Kidney tubule cell (primary cell): ENCODE results near the gene TBC1D20.

Experiments
- DNase-seq: peaks from one replicate; pipeline ENCODE4 v3.0.0-alpha.2; 2018; ENCODE audit warnings: low spot score

TBC1D20 gene

DNA sequence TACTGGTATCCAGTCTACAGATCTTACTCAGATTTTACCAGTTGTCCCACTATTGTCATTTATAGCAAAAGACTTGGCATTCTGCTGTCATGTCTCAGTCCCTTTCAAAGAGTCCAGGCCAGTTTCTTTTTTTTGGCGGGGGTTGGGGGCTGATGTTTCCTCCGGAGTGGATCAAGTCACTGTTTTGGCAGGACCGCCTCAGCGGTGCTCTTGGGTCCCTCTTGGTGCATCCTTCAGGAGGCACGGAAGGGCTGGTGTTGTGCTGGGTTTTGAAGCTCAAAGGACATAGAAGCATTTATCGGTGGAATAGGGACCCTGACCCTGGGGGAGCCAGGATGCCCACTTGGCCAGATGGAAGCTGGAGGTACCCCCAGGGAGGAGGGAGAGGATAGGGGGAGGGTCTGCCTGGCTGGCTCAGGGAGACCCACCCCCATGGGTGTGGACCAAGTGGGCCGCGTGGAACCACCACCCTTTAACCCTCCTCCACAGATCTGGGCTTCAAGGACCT lies 43.4 kb downstream of the TBC1D20 start:
- DNase-seq: no peak

DNA sequence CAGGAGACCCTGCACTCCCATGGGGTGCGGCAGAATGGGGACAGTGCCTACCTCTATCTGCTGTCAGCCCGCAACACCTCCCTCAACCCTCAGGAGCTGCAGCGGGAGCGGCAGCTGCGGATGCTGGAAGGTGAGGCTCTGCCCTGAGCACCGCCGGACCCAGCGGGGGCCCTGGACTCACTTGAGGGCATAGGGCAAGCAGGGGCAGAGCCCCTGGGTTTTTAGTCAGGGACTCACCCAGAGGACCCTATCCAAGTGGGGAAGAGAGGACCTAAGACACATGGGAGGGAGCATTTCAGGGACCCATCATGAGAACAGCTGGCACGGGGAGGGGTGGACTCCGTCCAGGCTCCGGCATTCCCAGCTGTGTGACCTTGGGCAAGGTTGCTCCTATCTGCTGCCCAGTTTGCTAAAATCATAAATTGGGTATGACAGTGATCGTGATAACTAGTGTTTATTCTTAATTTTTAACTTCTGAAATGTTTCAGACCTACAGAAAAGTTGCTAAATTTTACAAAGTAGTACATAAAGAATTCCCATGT lies 44.5 kb downstream of the TBC1D20 start:
- no peak for DNase-seq

DNA sequence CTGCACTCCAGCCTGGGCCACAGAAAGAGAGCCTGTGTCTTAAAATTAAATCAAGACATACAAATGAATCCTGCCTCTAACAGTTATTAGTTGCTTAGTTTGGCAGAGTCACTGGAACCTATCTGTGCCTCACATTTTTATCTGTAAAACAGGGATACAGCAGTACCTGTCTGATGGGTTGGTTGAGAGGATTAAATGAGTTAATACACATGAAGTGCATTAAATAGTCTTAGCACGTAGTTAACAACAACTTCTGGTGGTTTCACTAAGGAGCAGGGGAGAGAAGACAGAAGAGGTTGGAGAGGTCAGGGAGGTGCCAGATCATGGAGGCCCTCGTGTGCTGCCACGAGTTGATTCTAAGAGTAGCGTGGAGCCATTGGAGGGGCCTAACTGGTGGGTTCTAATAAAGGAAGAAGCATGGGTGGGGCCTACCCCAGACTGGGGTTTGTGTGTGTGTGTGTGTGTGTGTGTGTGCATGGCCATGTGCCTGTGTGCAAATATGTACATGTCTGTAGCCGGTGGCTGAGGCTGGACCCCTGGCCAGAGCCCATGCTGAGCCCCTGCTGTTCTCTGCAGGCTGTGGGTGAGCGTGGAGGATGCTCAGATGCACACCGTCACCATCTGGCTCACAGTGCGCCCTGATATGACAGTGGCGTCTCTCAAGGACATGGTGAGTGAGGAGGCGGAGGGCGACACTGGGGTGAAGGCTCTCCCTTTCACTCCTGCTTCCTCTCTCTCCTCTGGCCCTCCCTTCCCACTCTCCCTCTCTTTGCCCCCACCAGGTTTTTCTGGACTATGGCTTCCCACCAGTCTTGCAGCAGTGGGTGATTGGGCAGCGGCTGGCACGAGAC lies 45.2 kb downstream of the TBC1D20 start:
- no peak for DNase-seq

DNA sequence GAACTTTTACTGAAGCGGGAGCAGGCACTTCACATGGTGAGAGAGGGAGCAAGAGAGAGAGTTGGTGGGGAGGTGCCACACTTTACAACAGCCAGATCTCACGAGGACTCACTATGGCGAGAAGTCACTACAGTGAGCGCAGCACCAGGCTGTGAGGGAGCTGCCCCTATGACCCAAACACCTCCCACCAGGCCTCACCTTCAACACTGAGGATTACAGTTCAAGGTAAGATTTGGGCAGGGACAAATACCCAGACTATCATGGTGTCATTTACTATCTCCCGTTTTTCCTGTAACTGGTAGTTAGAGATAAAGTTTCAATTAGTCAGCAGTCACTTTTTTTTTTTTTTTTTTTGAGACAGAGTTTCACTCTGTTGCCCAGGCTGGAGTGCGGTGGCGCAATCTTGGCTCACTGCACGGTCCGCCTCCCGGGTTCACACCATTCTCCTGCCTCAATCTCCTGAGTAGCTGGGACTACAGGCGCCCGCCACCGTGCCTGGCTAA lies 46.5 kb downstream of the TBC1D20 start:
- peak; percentile 38 for DNase-seq

DNA sequence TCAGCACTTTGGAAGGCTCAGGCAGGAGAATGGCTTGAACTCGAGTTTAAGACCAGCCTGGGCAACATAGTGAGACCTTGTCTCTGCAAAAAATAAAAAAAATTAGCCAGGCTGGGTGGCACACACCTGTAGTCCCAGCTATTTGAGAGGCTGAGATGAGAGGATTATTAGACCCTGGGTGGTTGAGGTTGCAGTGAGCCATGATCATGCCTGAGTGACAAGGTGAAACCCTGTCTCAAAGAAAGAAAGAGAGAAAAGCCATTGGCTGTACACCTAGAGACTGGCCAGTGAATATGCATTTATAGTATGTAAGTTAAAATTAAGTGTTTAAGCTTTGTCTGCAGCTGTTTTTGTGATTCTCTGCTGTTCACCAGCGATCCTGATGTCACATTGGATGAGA lies 48.2 kb downstream of the TBC1D20 start:
- no peak for DNase-seq

DNA sequence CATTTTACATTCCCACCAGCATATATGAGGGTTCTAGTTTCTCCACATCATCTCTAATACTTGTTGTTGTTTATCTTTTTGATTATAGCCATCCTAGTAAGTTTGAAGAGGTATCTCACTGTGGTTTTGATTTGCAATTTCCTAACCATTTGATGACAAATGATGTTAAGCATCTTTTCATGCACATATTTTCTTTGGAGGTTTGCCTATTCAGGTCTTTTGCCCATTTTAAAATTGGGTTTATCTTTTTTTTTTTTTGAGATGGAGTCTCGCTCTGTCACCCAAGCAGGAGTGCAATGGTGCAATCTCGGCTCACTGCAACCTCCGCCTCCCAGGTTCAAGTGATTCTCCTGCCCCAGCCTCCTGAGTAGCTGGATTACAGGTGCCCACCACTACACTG lies 50.3 kb downstream of the TBC1D20 start:
- no peak for DNase-seq

DNA sequence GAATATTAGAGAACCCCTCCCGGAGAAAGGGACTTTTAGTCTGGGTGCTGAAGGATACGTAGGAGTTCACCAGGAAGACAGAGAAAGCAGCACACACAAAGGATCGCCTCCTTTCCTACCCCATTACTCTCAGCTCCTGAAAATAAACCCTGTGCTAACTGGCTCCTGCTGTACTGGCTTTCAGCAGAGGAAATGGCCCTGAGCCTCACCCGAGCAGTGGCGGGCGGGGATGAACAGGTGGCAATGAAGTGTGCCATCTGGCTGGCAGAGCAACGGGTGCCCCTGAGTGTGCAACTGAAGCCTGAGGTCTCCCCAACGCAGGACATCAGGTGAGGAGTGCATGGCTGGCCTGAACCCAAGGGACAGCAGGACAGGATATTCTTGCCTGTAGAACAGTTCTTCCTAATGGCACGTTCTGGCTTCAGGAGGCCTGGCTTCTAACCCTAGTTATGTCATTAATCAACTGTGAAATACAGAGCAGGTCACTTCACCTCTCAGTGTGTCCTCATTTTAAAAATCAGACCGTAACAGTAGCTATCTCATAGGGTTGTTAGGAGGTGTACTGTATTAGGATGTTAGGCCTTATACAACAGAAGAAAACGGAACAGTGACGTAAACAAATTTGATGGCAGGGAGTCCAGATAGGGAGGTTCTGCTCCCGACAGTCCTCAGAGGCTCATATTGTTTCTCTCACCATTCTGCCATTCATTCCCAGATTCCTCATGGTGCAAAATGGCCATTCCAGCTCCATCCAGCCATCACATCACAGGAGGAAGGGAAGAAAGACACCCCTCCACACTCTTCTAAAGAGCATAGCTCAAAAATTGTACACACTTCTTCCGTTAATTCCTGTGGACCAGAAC lies 52.4 kb downstream of the TBC1D20 start:
- no peak for DNase-seq

DNA sequence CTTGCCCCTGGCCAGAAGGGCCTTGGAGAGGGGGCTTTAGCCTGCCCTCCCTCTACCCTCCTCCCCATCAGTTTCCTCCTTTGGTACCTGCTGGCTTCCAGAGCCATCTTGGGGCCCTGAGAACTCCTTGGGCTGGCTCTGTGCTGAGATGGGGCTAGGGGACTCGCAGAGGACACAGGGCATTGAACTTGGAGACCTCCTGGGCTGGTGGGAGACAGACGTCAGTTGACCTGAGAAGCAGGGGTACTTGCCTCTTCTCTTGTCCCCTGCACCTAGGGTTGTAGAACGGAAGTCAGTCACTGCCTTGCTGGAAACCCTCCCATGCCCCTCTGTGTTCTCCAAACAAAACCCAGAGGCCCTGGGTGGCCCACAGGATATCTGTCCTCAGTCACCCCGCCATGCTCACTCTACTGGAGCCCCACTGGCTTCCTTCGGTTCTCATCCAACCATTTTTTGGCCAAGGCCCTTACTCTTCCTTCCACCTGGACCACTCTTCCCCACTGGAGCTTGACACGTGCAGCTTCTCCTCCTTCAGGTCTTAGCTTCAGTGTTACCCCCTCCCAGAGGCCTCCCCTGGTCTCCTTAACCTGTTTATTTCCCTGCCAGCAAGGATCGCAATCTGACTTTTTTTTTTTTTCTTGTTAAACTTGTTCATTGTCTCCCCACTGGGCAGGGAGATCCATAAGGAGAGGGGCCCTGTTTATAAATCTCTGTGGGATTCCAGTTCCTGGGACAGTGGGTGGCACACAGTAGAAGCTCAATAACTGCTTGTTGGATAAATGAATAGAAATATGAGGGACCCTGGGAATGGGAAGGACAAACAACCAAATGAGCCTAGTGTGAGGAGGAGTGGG lies 53.3 kb downstream of the TBC1D20 start:
- DNase-seq: peak; percentile 29

DNA sequence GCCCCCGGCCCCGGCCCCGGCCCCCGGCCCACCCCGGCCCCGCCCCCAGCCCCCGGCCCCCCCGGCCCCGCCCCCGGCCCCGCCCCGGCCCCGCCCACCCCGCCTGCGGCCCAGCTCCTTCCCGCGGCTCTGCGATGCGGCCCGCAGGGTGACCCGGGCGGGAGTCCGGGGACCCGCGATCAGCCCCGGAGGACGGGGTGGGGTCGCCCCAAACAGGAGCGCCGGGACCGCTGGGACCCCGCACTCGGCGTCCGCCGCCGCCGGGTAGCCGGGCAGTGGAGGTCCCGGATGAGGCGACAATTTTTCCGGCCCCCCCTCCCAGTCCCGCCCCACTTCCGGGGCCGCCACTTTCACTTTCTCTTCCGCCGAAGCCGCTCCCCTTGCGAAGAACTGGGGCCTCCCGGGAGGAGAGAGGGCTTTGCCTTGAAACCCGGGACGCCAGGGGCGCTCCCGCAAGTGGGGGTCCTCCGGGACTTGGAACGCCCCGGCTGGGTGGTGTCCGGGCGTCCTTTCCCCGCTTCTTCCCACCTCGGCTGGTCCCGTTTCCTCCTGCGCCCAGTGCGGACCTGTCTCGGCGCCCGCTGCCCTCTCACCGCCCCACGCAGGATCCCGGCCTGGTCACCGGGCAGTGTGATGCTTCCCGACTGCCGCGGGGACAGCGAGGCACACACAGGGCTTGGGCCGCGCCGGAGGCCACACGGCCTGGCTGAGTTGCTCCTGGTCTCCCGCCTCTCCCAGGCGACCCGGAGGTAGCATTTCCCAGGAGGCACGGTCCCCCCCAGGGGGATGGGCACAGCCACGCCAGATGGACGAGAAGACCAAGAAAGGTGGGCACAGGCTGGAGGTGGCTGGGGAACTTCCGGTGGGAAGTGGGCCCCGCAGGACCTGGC lies 54.1 kb downstream of the TBC1D20 start, which contains the start of gene RBCK1:
TSS of gene RBCK1 (plus strand) at position 347 of the 890 bp plus-strand sequence. CDS start at position 806, 459 bp downstream.
- DNase-seq: peak; percentile 87

DNA sequence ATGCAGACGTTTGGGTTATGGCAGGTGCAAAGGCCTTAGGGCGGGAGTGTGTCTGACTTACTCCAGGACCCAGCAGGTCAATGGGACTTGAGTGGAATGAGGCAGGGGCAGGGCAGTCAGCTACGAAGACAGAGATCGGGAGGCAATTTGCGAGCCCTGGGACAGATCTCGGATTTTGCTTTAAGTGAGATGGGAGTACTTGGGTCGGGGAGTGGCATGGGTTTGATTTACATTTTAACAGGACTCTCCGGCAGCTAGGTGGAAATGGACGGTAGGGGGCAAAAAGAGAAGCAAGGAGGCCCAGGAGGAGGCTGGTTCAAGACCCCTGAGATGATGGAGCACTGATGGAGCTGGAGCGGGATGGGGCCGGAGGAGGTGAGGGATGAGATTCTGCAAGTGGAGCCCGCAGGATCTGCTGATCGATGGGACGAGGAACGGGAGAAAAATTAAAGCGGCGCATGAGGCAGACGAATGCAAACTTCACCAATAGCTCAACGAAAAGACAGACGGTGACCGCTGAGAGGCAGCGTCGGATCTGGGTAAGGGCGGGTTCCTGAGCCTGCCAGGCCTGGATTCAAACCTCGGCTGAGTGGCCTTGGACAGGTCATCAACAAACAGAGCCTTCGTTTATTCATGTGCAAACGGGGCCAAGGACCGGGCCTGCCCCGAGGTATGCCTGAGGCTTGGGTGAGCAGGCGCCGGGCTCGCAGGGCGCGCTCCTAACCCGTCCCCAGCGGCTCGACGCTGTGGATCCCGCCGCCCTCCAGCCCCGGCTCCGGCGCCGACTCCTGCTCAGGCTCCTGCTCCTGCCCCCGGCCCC lies 55.0 kb downstream of the TBC1D20 start:
- peak; percentile 88 for DNase-seq

DNA sequence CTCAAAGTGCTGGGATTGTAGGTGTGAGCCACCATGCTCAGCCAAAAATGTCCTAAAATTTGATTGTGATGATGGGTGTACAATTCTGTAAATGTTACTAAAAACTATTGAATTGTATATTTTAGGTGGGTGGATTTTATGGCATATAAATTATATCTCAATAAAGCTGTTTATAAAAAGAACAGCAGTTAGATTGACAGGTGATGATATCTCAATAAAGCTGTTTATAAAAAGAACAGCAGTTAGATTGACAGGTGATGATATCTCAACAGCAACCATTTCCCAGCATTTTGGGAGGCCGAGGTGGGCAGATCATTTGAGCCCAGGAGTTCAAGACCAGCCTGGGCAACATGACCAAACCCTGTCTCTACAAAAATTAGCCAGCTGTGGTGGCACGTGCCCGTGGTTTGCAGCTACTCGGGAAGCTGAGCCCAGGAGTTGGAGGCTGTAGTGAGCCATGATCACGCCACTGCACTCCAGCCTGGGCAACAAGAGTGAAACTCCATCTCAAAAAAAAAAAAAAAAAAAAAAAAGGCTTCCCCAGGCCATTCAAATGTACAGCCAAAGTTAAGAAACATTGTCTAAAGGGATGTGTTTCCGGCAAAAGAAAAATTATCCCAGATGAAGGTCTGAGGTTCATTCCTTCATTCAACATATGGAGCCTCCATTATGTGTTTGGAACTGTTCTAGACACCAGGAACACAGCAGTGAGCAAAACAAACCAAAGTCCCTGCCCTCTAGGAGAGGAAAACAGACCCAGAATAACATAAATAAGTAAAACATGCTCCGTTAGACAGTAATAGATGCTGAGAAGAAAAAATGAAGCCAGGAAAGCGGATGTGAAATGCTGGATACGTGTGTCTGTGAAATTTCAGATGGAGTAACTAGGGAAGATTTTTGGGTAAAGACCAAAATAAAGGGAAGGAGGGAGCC lies 55.9 kb downstream of the TBC1D20 start:
- no peak for DNase-seq

DNA sequence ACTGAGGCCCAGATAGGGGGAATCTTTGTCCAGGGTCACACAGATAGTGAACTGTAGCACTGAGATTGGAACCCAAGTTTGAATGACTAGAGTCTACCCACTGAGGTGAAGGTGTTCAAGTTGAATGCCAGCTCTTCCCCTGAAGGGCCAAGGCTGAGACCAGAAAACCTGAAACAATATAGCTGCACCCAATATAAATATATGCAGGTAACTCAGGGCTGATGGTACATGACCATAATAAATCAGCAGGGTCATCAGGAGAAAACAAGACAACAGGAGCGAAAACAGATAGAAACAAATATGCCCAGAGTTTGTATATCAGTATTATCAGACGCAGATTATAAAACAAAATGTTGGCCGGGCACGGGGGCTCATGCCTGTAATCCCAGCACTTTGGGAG lies 58.2 kb downstream of the TBC1D20 start:
- no peak for DNase-seq

DNA sequence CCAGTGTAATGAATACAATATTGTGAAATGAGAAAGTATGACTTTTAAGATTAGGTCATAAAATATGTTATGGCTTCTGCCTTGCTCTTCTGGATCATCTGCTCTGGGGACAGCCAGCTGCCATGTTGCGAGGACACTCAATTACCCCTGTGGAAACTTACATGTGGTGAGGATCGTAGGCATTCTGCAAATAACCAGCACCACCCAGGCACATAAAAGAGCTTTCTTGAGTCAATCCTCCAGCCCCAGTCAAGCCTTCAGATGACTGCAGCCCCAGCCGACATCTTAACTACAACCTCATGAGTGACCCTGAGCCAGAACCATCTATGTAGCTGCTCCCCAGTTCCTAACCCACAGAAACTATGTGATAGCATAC lies 58.8 kb downstream of the TBC1D20 start:
- no peak for DNase-seq

DNA sequence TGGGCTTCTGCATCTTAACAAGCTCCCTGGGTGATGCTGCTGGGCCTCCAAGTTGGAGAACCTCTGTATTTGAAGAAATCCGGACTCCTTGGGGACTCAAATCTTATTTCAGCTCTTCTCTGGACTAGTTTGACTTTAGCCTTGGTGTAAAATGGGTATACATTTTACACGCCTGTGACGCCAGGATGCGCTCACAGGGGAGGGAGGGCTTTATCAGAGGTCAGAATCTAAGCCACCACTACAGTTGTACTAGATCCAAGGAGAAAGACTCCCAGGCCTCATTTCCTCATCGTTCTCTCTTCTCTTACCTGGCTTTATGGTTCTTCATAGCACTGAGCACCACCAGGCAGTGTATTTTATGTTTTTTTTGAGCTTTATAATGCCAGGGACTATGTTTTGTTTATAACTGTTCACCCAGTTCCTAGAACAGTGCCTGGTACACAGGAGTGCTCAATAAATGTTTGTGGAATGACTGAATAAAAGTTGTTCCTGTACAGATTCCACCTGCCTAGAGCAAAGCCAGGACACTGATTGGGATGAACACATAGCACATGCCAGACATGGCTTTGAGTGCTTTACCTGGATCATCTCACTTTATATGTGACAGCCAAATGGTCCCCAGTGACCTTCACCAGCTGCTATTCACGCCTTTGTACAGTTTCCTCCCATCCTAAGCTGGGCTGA lies 59.3 kb downstream of the TBC1D20 start:
- no peak for DNase-seq

DNA sequence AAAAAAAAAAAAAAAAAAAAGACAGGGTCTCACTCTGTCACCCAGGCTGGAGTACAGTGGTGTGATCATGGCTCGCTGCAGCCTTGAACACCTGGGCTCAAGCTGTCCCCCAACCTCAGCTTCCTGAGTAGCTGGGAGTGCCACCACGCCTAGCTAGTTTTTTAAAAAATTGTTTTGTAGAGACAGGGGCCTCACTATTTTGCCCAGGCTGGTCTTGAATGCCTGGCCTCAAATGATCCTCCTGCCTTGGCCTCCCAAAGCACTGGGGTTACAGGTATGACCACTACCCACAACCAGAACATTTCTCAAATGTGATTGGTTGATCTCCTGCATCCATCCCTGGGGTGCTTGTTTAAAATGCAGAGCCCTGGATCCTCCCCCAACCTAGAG lies 59.8 kb downstream of the TBC1D20 start:
- DNase-seq: no peak

DNA sequence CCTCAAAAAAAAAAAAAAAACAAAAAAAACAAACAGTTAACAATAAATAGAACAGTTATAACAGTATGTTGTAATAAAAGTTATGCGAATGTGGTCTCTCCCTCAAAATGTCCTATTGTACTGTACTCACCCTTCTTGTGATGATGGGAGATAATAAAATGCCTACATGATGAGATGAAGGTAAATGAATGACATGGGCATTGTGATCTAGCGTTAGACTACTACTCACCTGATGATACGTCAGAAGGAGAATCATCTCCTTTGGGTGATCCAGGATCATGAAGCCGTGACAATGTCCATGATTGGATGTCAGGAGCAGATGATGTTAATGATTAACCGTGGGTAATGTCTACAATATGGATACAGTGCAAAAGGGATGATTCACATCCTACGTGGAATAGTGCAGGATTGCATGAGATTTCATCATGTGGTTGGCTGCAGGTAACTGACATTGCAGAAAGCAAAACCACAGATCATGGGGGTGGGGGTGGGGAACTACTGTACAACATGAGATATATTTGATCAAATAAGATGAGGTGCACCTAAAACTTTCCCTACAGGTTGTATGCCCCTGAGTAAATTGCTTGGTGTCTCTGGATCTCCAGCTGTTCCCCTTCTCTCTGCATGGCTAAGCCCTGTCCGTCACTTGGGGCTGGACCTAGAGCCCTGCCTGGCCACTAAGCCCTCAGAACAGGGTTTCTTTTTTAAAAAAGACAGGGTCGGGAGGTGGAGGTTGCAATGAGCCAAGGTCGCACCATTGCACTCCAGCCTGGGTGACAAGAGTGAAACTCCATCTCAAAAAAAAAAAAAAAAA lies 60.4 kb downstream of the TBC1D20 start:
- DNase-seq: peak; percentile 100
